Ovary (tissue), 3 donors: ENCODE measurements around the gene DDX54.

Experiments
- EP300 ChIP-seq: sonication (generic); formaldehyde crosslinking; IDR thresholded peaks from one replicate; pipeline ENCODE4 v1.6.1; 2017; ENCODE audit warnings: antibody characterized with exemption
- POLR2A ChIP-seq: fragments of 450-650 bp; IDR thresholded peaks from one replicate; pipeline ENCODE4 v1.6.1; 2017; ENCODE audit warnings: antibody characterized with exemption, mild to moderate bottlenecking, moderate library complexity
- TF ChIP-seq, protein P1 (sequence below), 3 donors: fragments of 450-650 bp in 2 of 3; fragments of 200-600 bp in 1 of 3; IDR thresholded peaks; one replicate each; pipeline versions ENCODE4 v1.5.1 to v1.8.0; 2016 to 2022; ENCODE audit warnings: antibody characterized with exemption in 3 of 3, mild to moderate bottlenecking in 1 of 3
- donor health status: DM: no; HTN: no; CAD: no.

DNA sequence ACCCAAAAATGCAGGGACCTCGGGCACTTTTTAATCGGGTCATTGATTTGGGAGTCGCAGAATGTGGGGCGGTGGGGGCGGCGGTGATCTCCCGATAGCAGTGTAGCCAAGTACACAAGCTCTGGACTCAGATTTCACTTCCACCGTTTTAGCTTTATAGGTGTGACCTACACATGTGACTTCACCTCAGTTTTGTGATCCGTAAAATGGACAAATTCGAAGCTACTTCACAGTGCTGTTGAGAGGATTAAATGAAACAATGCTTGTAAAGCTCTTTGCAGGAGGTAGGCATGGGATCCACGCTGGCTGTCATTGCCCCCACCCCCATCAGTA is 721 bp upstream of the DDX54 start:
- TF ChIP-seq, protein P1, sequence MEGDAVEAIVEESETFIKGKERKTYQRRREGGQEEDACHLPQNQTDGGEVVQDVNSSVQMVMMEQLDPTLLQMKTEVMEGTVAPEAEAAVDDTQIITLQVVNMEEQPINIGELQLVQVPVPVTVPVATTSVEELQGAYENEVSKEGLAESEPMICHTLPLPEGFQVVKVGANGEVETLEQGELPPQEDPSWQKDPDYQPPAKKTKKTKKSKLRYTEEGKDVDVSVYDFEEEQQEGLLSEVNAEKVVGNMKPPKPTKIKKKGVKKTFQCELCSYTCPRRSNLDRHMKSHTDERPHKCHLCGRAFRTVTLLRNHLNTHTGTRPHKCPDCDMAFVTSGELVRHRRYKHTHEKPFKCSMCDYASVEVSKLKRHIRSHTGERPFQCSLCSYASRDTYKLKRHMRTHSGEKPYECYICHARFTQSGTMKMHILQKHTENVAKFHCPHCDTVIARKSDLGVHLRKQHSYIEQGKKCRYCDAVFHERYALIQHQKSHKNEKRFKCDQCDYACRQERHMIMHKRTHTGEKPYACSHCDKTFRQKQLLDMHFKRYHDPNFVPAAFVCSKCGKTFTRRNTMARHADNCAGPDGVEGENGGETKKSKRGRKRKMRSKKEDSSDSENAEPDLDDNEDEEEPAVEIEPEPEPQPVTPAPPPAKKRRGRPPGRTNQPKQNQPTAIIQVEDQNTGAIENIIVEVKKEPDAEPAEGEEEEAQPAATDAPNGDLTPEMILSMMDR (IDR thresholded peaks at IDR 0.05): no peak
- TF ChIP-seq EP300 (no peak), POLR2A (no peak)
